22Rv1 (cell line): ENCODE results near the gene BCO2.

Experiments used
- H3K27ac ChIP-seq: fragments of 450-650 bp; 2 replicates; pipeline ENCODE4 v1.5.1; 2017
- ZFX ChIP-seq: fragments of 450-650 bp; IDR thresholded peaks from 2 replicates; pipeline ENCODE4 v1.6.1; 2017; ENCODE audit warnings: antibody characterized with exemption, borderline replicate concordance
- TF ChIP-seq, protein P1 (sequence below): fragments of 450-650 bp; IDR thresholded peaks from 2 replicates; pipeline ENCODE4 v1.5.1; 2017; ENCODE audit warnings: mild to moderate bottlenecking

Gene BCO2

DNA sequence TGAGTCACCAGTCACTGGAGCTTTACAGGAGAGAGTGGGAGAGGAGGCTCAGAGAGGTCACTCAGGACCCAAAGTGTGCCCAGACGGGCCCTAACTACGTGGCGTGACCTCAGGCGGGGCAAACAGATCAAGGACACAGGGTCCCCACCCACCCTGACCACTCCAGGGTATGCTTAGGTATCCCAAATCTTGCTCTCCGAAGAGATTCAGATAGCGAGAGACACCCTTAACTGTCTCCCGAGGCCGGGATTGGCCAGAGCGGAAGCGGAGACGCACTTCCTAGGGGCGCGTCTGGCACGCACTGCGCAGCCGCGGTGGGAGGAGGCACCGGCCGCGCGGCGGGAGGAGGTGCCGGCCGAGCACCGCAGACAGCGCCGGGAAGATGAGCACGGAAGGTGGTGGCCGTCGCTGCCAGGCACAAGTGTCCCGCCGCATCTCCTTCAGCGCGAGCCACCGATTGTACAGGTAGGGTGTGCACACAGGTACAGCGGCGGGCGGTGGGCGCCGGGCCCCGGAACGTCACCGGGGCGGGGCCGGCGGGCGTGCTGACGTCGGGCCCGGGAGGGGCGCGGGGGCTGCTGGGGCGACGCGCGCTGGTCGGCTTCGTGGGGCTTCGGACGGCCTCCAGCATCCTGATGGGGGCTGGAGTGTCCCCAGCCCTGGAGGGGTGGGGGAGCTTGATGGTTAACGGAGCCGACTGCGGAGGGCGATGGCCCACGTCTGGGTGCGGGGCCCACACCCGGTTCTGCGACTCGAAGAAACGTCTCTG is 50.9 kb downstream of the BCO2 start, which contains the start of gene PTS:
Gene PTS (plus strand): TSS at position 367 of the 769 bp plus-strand sequence. CDS start 16 bp downstream, at position 383.
- TF ChIP-seq, protein P1, sequence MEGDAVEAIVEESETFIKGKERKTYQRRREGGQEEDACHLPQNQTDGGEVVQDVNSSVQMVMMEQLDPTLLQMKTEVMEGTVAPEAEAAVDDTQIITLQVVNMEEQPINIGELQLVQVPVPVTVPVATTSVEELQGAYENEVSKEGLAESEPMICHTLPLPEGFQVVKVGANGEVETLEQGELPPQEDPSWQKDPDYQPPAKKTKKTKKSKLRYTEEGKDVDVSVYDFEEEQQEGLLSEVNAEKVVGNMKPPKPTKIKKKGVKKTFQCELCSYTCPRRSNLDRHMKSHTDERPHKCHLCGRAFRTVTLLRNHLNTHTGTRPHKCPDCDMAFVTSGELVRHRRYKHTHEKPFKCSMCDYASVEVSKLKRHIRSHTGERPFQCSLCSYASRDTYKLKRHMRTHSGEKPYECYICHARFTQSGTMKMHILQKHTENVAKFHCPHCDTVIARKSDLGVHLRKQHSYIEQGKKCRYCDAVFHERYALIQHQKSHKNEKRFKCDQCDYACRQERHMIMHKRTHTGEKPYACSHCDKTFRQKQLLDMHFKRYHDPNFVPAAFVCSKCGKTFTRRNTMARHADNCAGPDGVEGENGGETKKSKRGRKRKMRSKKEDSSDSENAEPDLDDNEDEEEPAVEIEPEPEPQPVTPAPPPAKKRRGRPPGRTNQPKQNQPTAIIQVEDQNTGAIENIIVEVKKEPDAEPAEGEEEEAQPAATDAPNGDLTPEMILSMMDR = no peak
- no peak for TF ChIP-seq ZFX
- peak within 1 kb of the TSS; percentile 84 for H3K27ac ChIP-seq

DNA sequence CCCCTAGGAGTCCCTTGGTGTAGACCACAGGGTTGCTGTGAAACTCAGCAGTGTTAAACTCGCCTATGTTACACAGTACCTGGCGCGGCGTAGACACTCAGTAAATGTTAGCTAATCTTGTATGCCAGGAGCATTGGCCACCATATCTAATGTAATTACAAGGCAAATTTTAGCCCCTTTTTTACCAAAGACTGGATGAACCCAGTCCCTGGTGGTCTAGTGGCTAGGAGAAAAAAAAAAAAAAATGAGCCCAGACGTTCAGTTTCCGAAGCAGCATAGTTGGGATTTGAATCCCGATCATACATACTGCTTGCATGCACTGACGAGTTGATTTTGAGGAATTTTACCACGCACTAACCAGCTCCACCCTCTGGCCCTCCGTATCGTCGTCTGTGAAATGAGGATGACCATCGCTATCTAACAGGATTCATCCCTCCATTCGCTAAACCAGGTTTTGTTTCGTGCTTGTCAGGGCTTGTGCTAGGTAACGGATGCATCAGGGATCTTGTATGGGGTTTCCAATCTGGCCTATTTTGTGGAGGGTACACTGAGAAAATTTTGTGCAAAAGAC is 51.6 kb downstream of the BCO2 start:
- peak overlapping the region; percentile 84 for H3K27ac ChIP-seq
- no peak for TF ChIP-seq ZFX
- TF ChIP-seq, protein P1 = no peak

DNA sequence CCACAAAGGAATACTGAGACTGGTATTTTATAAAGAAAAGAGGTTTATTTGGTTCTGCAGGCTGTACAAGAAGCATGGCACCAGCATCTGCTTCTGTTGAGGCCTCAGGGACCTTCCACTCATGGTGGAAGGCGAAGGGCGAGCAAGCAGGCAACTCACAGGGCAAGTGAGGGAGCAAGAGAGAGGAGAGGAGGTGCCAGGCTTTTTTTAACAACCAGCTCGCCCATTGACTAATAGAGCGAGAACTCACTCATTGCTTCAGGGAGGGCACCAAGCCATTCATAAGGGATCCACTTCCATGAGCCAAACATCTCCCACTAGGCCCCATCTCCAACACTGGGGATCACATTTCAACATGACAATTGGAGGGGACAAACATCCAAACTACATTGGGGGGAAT is 52.2 kb downstream of the BCO2 start:
- H3K27ac ChIP-seq = no peak overlapping the region
- TF ChIP-seq ZFX = no peak
- TF ChIP-seq, protein P1 = no peak

DNA sequence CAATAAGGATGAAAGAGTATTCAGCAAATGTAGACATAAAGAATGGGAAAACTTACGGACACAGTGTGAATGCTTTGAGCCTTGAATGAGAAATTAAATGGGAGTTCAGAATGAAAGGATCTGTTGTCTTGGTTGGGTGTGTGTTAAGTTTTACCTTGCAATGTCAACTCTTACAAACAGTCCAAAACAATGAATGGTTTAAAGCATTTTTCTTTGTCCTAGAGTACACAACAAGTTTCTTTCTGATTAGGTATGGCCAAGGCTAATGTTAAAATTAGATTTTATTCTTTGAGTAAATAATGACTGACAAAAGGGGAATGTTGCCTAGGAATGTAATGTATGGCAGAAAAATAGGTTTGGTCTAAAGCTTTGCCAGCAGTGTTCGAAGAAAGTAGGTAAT is 53.4 kb downstream of the BCO2 start:
- TF ChIP-seq, protein P1 = no peak
- TF ChIP-seq ZFX = no peak
- no peak overlapping the region for H3K27ac ChIP-seq

DNA sequence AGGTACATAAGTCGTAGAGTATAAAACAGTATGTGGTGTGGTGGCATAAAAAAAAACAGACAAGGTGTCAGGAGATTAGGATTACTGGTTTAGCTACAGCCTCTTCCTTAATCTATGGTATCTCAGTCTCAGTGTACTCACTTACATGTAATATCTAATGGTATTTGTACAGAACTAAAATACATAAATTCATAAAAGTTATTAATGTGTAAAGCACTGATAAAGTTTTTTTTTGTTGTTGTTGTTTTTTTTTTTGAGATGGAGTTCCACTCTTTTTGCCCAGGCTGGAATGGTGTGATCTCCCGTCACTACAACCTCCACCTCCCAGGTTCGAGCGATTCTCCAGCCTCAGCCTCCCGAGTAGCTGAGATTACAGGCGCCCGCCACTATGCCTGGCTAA is 53.8 kb downstream of the BCO2 start:
- no peak for TF ChIP-seq ZFX
- TF ChIP-seq, protein P1 = no peak
- H3K27ac ChIP-seq = no peak overlapping the region

DNA sequence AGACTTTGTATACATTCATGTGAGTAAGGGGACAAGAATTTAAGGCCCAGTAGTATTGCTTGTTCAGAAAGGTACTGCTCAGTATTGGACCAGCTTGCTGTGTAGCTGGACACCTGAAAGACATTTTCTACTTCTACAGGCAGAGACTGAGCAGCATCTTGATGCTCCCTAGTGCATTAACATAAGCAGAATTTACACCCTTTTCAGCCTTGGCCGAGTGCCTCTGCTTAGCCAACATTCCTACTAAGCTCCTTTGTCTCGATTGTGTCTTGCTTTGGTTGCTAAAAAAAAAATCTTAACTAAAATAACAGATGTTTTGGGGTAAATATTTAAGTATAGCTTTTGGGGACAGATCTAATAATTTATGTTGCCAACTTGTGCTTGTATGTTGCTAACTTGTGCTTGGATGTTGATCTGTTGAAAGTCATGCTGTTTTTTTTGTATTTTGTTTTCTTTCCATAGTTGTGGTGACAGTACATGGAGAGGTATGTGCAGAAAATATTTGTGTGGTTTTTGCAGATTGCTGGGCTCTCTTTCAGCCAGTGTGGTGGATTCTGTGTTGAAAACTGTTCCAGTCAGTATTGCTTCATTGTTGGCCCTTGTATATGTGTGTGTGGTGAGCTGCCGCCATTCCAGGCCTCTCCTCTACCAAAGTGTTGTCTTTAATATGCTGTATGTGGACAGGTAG is 54.6 kb downstream of the BCO2 start:
- no peak overlapping the region for H3K27ac ChIP-seq
- no peak for TF ChIP-seq ZFX

DNA sequence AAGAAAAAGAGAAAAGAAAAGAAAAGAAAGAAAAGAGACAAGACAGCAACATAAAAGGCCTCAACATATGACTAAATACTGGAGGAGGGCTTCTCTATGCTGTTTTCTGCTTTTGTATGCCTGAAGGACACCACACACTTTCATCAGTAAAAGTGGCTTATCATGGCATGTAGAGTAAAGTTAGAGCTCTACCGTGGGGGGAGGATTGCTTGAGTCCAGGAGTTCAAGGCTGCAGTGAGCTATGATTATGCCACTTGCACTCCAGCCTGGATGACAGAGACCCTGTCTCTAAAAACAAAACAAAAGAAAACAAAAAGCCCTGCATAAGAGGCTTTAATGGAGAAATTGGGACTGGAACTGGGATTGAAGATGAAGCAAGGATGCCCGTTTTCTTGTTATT is 56.6 kb downstream of the BCO2 start:
- TF ChIP-seq ZFX = no peak
- TF ChIP-seq, protein P1 = no peak
- H3K27ac ChIP-seq = no peak overlapping the region
